IMR-90 (cell line): ENCODE data around the gene RASSF7. TPM values are rescaled to one million over a fixed set of nuclear protein-coding genes. Genes with fewer than 3 reads are reported as not detected.
A peak's percentile ranks its signal among the peaks of the same experiment; 100 is the strongest.

Source experiments
- ATAC-seq: fragments of 200-7000 bp; cut with Tn5 transposase; 2 replicates; pipeline ENCODE4 v1.9.1; 2020; ENCODE audit warnings: low read depth, mild to moderate bottlenecking, moderate library complexity
- BruUV-seq: library from RNA; stranded (reverse); fragments of 400-500 nt; replicated peaks from 2 replicates; lab custom pipeline; 2021; lab: Mats Ljungman, UMichigan
- CTCF ChIA-PET: fragments of 300-600 bp; formaldehyde crosslinking; extraction: SDS; loops from one replicate; lab custom pipeline; 2021; ENCODE audit warnings: antibody characterized with exemption; lab: Yijun Ruan, JAX
- POLR2A ChIA-PET: fragments of 300-600 bp; sonication (Branson Sonifier 250); formaldehyde crosslinking; loops from one replicate; lab custom pipeline; 2022; ENCODE audit warnings: antibody characterized with exemption; ENCODE audit not compliant: unreplicated experiment; lab: Charles Lee
- DNase-seq: peaks from one replicate; pipeline ENCODE4 v3.0.0; 2013
- H2AFZ ChIP-seq: replicated peaks from 2 replicates; pipeline ENCODE3; 2013; ENCODE audit warnings: low read length, mild to moderate bottlenecking; ENCODE audit not compliant: poor library complexity
- H2AK5ac ChIP-seq: 2 replicates; pipeline ENCODE4 v1.6.1; 2013; ENCODE audit warnings: low read depth, low read length, inconsistent platforms
- H2AK9ac ChIP-seq: replicated peaks from 2 replicates; pipeline ENCODE3; 2013; ENCODE audit warnings: mild to moderate bottlenecking, low read depth, low read length, moderate library complexity; ENCODE audit not compliant: poor library complexity
- H2BK120ac ChIP-seq: 2 replicates; pipeline ENCODE4 v1.6.1; 2013; ENCODE audit warnings: low read depth, low read length, inconsistent platforms
- H2BK15ac ChIP-seq: 3 replicates; pipeline ENCODE4 v1.6.1; 2013; ENCODE audit warnings: low read depth, low read length, inconsistent platforms
- H2BK20ac ChIP-seq: 2 replicates; pipeline ENCODE4 v1.6.1; 2013; ENCODE audit warnings: low read depth, mild to moderate bottlenecking, inconsistent platforms, low read length, moderate library complexity
- H2BK5ac ChIP-seq: 2 replicates; pipeline ENCODE4 v1.6.1; 2013; ENCODE audit warnings: mild to moderate bottlenecking, low read depth, low read length, inconsistent platforms; ENCODE audit not compliant: poor library complexity, severe bottlenecking
- H3K14ac ChIP-seq: replicated peaks from 2 replicates; pipeline ENCODE4 v1.6.1; 2013; ENCODE audit warnings: low read depth, low read length, inconsistent platforms
- H3K18ac ChIP-seq: 2 replicates; pipeline ENCODE4 v1.6.1; 2013; ENCODE audit warnings: low read depth, low read length, control low read depth
- H3K23ac ChIP-seq: 2 replicates; pipeline ENCODE4 v1.6.1; 2013; ENCODE audit warnings: low read depth, low read length, inconsistent platforms
- H3K27ac ChIP-seq: 2 replicates; pipeline ENCODE4 v1.5.1; 2013; ENCODE audit warnings: mild to moderate bottlenecking, control low read depth, low read length; ENCODE audit not compliant: insufficient read depth
- H3K27me3 ChIP-seq: 2 replicates; pipeline ENCODE4 v1.6.1; 2013; ENCODE audit warnings: low read length; ENCODE audit not compliant: control insufficient read depth, insufficient read depth
- H3K36me3 ChIP-seq: 2 replicates; pipeline ENCODE4 v1.6.1; 2013; ENCODE audit warnings: low read length, mixed read lengths; ENCODE audit not compliant: control insufficient read depth, insufficient read depth
- H3K4ac ChIP-seq: 2 replicates; pipeline ENCODE4 v1.6.1; 2013; ENCODE audit warnings: low read depth, low read length, inconsistent platforms
- H3K4me1 ChIP-seq: 2 replicates; pipeline ENCODE4 v1.6.1; 2013; ENCODE audit warnings: low read length, mixed read lengths; ENCODE audit not compliant: control insufficient read depth, insufficient read depth
- H3K4me2 ChIP-seq: 2 replicates; pipeline ENCODE4 v1.6.1; 2013; ENCODE audit warnings: low read depth, mild to moderate bottlenecking, control low read depth, low read length, moderate library complexity
- H3K4me3 ChIP-seq: 2 replicates; pipeline ENCODE4 v1.5.1; 2013; ENCODE audit warnings: low read depth, mild to moderate bottlenecking, control low read depth, low read length, moderate library complexity; ENCODE audit not compliant: insufficient read depth
- H3K56ac ChIP-seq: 2 replicates; pipeline ENCODE4 v1.6.1; 2013; ENCODE audit warnings: low read length, inconsistent platforms; ENCODE audit not compliant: insufficient read depth; ENCODE audit errors: extremely low read depth
- H3K79me1 ChIP-seq, 2 experiments: 2 replicates each; pipeline ENCODE4 v1.6.1; 2013; ENCODE audit warnings: low read length in 2 of 2, inconsistent platforms in 1 of 2, low read depth in 1 of 2
- H3K9ac ChIP-seq: 2 replicates; pipeline ENCODE4 v1.6.1; 2013; ENCODE audit warnings: low read depth, low read length, control low read depth
- H3K9me1 ChIP-seq: 2 replicates; pipeline ENCODE4 v1.6.1; 2013; ENCODE audit warnings: low read length, inconsistent platforms; ENCODE audit not compliant: insufficient read depth
- H3K9me3 ChIP-seq: 2 replicates; pipeline ENCODE4 v1.6.1; 2013; ENCODE audit warnings: low read length; ENCODE audit not compliant: control insufficient read depth, insufficient read depth
- H4K20me1 ChIP-seq: 2 replicates; pipeline ENCODE4 v1.6.1; 2013; ENCODE audit warnings: low read length, inconsistent platforms; ENCODE audit not compliant: insufficient read depth
- H4K5ac ChIP-seq: 2 replicates; pipeline ENCODE4 v1.6.1; 2013; ENCODE audit warnings: mild to moderate bottlenecking, low read depth, low read length, control low read depth
- H4K8ac ChIP-seq, 2 experiments: 2 replicates each; pipeline ENCODE4 v1.6.1; 2013; ENCODE audit warnings: low read depth in 2 of 2, low read length in 2 of 2, control low read depth in 1 of 2, inconsistent platforms in 1 of 2
- H4K91ac ChIP-seq: 2 replicates; pipeline ENCODE4 v1.6.1; 2013; ENCODE audit warnings: low read depth, low read length, inconsistent platforms; ENCODE audit not compliant: insufficient read depth
- BHLHE40 ChIP-seq: fragments of 150-350 bp; IDR thresholded peaks from 2 replicates; pipeline ENCODE4 v1.6.1; 2016; ENCODE audit warnings: mild to moderate bottlenecking, low read depth, low read length
- CHD1 ChIP-seq: IDR thresholded peaks from 2 replicates; pipeline ENCODE4 v1.6.1; 2012; ENCODE audit warnings: low read depth, low read length, improper control_type of control experiment
- FOS ChIP-seq: fragments of 150-350 bp; IDR thresholded peaks from 2 replicates; pipeline ENCODE4 v1.6.1; 2016; ENCODE audit warnings: low read depth, low read length
- MAFK ChIP-seq: IDR thresholded peaks from 2 replicates; pipeline ENCODE4 v1.6.1; 2012; ENCODE audit warnings: low read depth, low read length, improper control_type of control experiment
- MAZ ChIP-seq: IDR thresholded peaks from 2 replicates; pipeline ENCODE4 v1.6.1; 2012; ENCODE audit warnings: low read depth, mild to moderate bottlenecking, low read length, improper control_type of control experiment, moderate library complexity, borderline replicate concordance
- MXI1 ChIP-seq: IDR thresholded peaks from 2 replicates; pipeline ENCODE4 v1.6.1; 2012; ENCODE audit warnings: low read depth, mild to moderate bottlenecking, low read length, moderate library complexity, borderline replicate concordance
- NFE2L2 ChIP-seq: fragments of 150-350 bp; IDR thresholded peaks from 2 replicates; pipeline ENCODE4 v1.6.1; 2016; ENCODE audit warnings: low read depth, mild to moderate bottlenecking, low read length
- POLR2A ChIP-seq: IDR thresholded peaks from 2 replicates; pipeline ENCODE4 v1.6.1; 2012; ENCODE audit warnings: mild to moderate bottlenecking, low read depth, low read length
- RCOR1 ChIP-seq: IDR thresholded peaks from 2 replicates; pipeline ENCODE4 v1.6.1; 2012; ENCODE audit warnings: mild to moderate bottlenecking, low read length, improper control_type of control experiment; ENCODE audit not compliant: insufficient replicate concordance
- RFX5 ChIP-seq: IDR thresholded peaks from 2 replicates; pipeline ENCODE4 v1.8.0; 2012; ENCODE audit warnings: low read depth, mild to moderate bottlenecking, low read length, moderate library complexity
- WGBS, 2 experiments: methylation state at CpG; one replicate each; pipeline versions ENCODE4 v1.1.5 to v1.1.7; 2013; ENCODE audit warnings: missing lambda C conversion rate in 2 of 2; ENCODE audit not compliant: insufficient read length in 1 of 2; ENCODE audit errors: extremely low coverage in 2 of 2; 5-methylcytosine and 5-hydroxymethylcytosine counted together
- dilution Hi-C: fragments of 300-500 bp; cut with HindIII; formaldehyde crosslinking; loops from one replicate; pipeline ENCODE4 v1.14.3; 2018; ENCODE audit warnings: low sequenced_read_pairs; ENCODE audit not compliant: unreplicated experiment
- in situ Hi-C: fragments of 300-500 bp; cut with MboI; formaldehyde crosslinking; loops from 3 replicates; pipeline ENCODE4 v1.14.3; 2019; ENCODE audit warnings: low sequenced_read_pairs, inconsistent platforms, mixed read lengths
- intact Hi-C: fragments of 100-400 bp; cut with micrococcal nuclease; formaldehyde crosslinking; loops from 2 replicates; pipeline ENCODE4 v1.10.0; 2022
- polyA plus RNA-seq, 3 experiments: library from polyadenylated mRNA; depleted of rRNA; stranded (reverse); fragments of >200 nt; gene quantifications; 2 replicates each; pipeline ENCODE4 v1.2.3, GENCODE V29; 2012; ENCODE audit warnings: low replicate concordance in 1 of 3
- total RNA-seq: library from RNA; depleted of rRNA; stranded (reverse); fragments of >200 nt; gene quantifications from 2 replicates; pipeline ENCODE4 v1.2.3, GENCODE V29; 2012
- TF ChIP-seq, protein P1 (sequence below): fragments of 150-350 bp; IDR thresholded peaks from 2 replicates; pipeline ENCODE4 v1.6.1; 2017; ENCODE audit warnings: mild to moderate bottlenecking, antibody characterized with exemption, low read length, low read depth
- TF ChIP-seq, protein P2 (sequence below): conservative IDR thresholded peaks from 2 replicates; pipeline ENCODE4 v1.5.1; 2012; ENCODE audit warnings: mild to moderate bottlenecking, low read depth, low read length, improper control_type of control experiment

Gene RASSF7
- total and polyA plus RNA-seq, 2 of the 4 experiments (the other 2 are of a cell fraction): 6.8 to 18.5 TPM

DNA sequence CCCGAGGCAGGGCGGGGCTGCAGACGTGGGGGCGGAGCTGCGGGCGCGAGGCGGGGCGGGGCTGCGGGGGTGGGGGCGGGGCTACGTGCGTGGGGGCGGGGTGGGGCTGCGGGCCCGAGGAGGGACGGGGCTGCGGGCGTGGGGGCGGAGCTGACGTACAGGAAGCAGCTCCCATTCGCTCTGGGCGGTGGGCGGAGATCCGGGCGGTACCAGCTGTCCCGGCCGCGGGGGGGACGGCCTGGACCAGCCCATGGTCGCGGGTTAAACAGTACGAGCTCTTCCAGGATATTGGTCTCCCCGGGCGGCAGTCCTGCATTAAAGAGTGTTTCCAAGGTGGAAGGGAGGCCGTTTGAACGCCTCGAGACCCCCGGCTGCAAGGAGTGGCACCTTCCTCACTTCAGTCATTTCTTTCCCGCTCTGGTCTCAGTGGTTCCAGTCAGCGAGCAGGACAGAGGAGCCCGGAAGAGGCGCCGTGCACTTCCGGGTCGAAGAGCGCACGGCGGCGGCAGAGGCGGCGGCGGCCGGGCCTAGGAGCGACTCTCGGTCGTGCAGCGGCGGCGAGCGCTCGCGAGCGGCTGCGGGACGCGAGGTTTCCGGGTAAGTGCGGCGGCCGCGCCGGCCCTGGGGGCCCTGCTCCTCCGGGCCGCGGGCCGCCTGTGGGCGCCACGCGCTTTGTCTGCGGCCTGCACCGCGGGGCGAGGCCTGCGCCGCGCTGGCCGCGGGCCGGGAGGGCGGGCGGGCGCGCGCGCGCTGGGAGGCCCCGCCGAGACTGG lies 15.4 kb downstream of the RASSF7 start, which contains the start of gene PHRF1:
Gene PHRF1 (plus strand): TSS at position 475 of the 773 bp plus-strand sequence. CDS start 5,043 bp downstream, outside the sequence.
- CTCF ChIA-PET: no interaction called here
- Histone ChIP-seq H3K79me1 (peaks cover 2 to 32% of the 10 kb centered on the region in 2 experiments; a peak in 3 of 4 replicates), H3K18ac (peak within 1 kb of the TSS; percentile 88), H3K4me2 (peak within 1 kb of the TSS; percentile 95), H4K8ac (peak within 1 kb of the TSS; percentile 88 to 100), H2BK5ac (peak within 1 kb of the TSS; percentile 99), H2BK15ac (peak within 1 kb of the TSS; percentile 99), H3K27ac (peak within 1 kb of the TSS; percentile 95), H3K9me3 (no peaks in the 10 kb centered on the region), H2BK120ac (peak within 1 kb of the TSS; percentile 99), H4K91ac (peak within 1 kb of the TSS; percentile 99), H3K4me1 (peaks cover 16% of the 10 kb centered on the region), H4K5ac (peak within 1 kb of the TSS; percentile 91), H2AK9ac (peak within 1 kb of the TSS; percentile 97), H3K9ac (peak within 1 kb of the TSS; percentile 97), H3K4ac (peak within 1 kb of the TSS; percentile 98), H3K23ac (peak within 1 kb of the TSS; percentile 97), H2AFZ (peak within 1 kb of the TSS; percentile 100), H2AK5ac (peak within 1 kb of the TSS; percentile 94), H3K56ac (peak within 1 kb of the TSS; percentile 99), H3K4me3 (peak within 1 kb of the TSS; percentile 96), H3K27me3 (no peaks in the 10 kb centered on the region; the same call in 1 of the 2 replicates), H2BK20ac (peak within 1 kb of the TSS; percentile 95), H4K20me1 (peaks cover 49% of the 10 kb centered on the region), H3K36me3 (peaks cover 3% of the 10 kb centered on the region; the same call in 1 of the 2 replicates), H3K14ac (peak within 1 kb of the TSS; percentile 99), H3K9me1 (peaks cover 17% of the 10 kb centered on the region)
- in situ Hi-C loops (no loop called here), dilution Hi-C loops (no loop called here), intact Hi-C loops (no loop called here)
- no TSS peak for BruUV-seq
- WGBS, 2 experiments: 0% methylated on average over 31 of the region's 99 CpGs; no CpG with 5 or more reads in 1 of the 2 experiments
- POLR2A ChIA-PET: no interaction called here
- DNase-seq (peak; percentile 92), ATAC-seq (peak; percentile 93)
- no peak for TF ChIP-seq RCOR1
- TF ChIP-seq FOS: no peak
- no peak for TF ChIP-seq MAFK
- no peak for TF ChIP-seq RFX5
- TF ChIP-seq MAZ: peak; percentile 49; the same call in 1 of the 2 replicates
- peak; percentile 36; the same call in 1 of the 2 replicates for TF ChIP-seq MXI1
- TF ChIP-seq, protein P1, sequence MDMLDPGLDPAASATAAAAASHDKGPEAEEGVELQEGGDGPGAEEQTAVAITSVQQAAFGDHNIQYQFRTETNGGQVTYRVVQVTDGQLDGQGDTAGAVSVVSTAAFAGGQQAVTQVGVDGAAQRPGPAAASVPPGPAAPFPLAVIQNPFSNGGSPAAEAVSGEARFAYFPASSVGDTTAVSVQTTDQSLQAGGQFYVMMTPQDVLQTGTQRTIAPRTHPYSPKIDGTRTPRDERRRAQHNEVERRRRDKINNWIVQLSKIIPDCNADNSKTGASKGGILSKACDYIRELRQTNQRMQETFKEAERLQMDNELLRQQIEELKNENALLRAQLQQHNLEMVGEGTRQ: no peak
- no peak for TF ChIP-seq NFE2L2
- TF ChIP-seq BHLHE40: peak; percentile 99
- TF ChIP-seq, protein P2, sequence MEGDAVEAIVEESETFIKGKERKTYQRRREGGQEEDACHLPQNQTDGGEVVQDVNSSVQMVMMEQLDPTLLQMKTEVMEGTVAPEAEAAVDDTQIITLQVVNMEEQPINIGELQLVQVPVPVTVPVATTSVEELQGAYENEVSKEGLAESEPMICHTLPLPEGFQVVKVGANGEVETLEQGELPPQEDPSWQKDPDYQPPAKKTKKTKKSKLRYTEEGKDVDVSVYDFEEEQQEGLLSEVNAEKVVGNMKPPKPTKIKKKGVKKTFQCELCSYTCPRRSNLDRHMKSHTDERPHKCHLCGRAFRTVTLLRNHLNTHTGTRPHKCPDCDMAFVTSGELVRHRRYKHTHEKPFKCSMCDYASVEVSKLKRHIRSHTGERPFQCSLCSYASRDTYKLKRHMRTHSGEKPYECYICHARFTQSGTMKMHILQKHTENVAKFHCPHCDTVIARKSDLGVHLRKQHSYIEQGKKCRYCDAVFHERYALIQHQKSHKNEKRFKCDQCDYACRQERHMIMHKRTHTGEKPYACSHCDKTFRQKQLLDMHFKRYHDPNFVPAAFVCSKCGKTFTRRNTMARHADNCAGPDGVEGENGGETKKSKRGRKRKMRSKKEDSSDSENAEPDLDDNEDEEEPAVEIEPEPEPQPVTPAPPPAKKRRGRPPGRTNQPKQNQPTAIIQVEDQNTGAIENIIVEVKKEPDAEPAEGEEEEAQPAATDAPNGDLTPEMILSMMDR: no peak
- TF ChIP-seq POLR2A: peak; percentile 87
- peak; percentile 98; the same call in 1 of the 2 replicates for TF ChIP-seq CHD1
